IPS-18c (cell line): ENCODE data around the gene RAX2.

Experiments used
- H3K4me3 ChIP-seq: 2 replicates; pipeline ENCODE4 v1.7.0; 2013; ENCODE audit warnings: low read depth, mild to moderate bottlenecking, low read length, moderate library complexity; ENCODE audit not compliant: insufficient read depth
- H3K9me3 ChIP-seq: one replicate; pipeline ENCODE4 v1.6.1; 2013; ENCODE audit warnings: mild to moderate bottlenecking, low read length, moderate library complexity; ENCODE audit not compliant: control insufficient read depth, insufficient read depth

The RAX2 gene

DNA sequence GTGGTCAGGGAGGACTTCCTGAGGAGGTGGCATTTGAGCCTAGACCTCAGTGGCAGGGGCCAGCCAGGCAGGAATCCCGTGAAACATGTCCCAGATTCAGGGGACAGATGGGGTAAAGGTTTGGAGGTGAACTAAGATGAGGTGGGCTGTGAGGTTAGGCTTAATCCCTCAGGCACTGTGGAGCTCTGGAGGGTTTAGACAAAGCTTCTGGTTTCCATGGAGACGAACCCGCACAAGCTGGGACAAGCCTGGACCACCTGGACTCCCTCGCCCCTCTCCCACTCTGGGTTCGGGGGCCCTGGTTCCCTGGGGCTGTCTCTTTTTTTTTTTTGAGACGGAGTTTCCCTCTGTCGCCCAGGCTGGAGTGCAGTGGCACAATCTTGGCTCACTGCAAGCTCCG, 48.1 kb downstream of the RAX2 start:
- H3K4me3 ChIP-seq, result no peak overlapping the region
- H3K9me3 ChIP-seq, result no peaks in the 10 kb centered on the region

DNA sequence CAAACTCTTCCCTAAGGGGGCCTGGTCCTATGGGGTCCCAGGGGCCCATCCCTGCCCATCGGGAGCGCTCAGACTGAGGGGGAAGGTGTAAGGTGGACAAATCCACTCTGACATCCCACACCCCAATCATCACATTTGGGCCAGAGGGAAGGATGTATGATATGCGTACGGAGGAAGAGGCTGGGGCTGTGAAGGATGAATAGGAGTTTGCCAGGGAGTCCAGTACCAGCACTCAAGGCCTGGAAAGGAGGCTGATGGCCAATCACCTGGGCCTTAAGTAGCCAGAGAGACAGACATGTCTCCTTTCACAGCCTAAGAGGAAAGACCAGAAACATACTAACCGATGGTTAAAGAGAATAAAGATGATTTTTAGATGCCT, 48.9 kb downstream of the RAX2 start:
- Histone ChIP-seq H3K9me3 (no peaks in the 10 kb centered on the region), H3K4me3 (peak overlapping the region; percentile 36; the same call in 1 of the 2 replicates)

DNA sequence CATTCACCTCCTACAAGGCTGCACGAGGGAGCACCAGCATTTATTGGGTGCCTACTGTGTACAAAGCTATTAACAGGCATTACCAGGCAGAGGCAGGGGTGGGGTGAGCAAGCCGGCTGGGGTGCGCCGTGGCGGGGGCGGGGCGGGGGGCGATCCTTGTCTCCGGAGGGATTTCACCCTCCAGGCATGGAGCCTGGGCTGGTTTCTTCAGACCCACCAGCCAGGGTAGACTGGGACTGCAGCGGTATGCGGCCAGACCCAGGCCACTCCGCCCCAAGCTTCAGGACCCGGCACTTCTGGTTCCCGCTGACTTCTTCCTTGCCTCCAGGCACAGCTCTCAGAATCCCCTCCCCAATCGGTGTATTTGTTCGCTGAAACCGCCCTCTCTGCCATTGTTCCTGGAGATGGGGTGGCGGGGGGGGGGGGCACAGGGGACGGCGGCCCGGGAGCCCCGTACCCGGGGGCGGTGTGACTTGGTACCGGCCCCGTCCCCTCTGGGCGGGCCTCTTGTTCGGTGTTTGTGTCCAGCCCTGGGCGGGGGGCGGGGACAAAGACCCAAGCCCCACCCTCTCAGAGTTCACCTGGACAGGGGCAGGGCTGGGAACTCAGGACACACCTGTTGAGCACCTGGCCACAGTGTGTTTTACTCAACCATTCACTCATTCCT, 49.5 kb downstream of the RAX2 start:
- H3K4me3 ChIP-seq, result peak overlapping the region; percentile 74

DNA sequence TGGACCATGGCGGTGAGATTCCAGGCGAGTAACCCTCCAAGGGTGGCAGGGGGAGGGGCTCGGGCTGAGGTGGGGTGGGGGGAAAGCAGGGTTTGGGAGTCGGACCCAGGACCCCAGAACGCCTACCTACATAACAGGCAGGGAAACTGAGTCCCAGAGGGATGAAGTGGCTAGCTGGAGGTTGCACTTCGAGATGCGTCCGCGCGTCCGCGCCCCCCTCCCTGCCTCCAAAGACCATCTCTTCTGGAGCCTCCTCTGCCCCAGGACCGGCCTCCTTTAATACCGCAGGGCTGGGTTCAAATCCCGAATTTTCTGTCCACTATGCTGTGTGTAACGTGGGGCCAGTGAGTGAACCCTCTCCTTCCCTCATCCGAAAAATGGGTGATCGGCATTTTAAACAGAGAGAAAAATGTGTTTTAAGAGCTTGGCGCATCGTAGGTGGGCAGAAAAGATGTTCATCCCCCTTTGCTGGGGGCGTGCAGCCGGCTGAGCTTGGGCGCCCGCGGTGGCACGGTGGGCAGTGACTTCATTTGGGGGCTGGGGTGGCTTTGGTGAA, 50.1 kb downstream of the RAX2 start:
- peak overlapping the region; percentile 74 for H3K4me3 ChIP-seq

More for the DNA sequence above, 49.5 kb downstream of the RAX2 start:
- no peaks in the 10 kb centered on the region for H3K9me3 ChIP-seq

DNA sequence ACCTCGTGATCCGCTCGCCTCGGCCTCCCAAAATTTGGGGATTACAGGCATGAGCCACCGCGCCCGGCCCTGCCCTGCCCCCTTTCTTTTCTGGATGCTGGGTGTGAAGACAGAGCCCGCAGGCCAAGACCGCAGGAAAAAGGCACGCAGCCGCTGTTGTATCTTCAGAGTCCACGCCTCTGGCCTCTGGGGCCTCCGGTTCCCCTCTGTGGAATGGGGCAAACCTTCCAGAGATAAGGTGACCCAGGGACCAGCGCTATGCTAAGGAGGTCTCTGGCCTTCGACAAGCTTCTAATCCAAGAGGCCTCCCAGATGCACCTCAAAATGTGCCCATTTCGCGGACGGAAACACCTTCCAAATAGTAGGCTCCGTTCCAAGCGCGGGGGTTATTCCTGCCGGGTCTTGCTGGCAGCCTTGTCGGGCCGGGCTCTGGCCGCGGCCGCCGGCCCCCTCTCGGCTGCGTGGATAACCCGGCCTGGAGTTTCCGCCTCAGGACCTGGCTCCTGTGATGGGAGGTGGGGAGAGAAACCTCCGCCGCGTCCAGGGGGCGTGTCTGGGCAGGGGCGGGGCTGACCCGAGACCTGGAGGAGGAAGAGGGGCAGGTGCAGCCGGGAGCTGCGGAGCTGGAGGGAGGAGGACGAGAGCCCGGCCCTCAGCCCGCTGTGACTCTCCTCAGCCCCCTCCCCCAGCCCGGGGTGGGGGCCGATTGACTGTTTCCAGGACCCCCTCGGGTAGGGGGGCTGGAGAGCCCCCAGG, 50.7 kb downstream of the RAX2 start:
- Histone ChIP-seq H3K4me3 (peak overlapping the region; percentile 74), H3K9me3 (no peaks in the 10 kb centered on the region)

More for the DNA sequence above, 50.1 kb downstream of the RAX2 start:
- no peaks in the 10 kb centered on the region for H3K9me3 ChIP-seq

DNA sequence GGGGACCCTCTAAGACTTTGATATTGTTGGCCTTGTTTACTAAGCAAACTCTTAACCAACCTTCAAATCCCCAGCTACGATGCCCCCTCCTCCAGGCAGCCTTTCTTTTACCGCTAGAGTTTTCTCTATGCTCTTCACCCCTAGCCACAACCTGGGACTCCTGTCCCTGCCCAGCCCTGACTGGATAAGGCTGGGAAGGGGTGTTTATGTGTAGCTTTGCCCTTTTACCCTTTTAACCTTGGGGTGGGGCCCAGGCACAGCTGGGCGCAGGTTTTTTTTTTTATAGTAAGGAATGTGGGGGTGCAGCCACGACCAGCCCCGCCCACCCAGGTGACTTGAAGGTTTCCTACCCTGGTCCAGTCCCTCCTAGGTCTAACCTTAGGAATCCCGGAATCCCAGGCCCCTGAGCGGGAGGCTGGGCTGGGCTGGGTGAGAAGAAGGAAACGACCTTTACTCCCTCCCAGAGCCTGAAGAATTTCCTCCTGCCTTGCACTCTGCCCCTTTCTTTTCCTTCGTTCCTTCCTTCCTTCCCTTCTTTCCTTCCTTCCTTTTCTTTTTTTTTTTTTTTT, 51.6 kb downstream of the RAX2 start:
- no peak overlapping the region for H3K4me3 ChIP-seq

DNA sequence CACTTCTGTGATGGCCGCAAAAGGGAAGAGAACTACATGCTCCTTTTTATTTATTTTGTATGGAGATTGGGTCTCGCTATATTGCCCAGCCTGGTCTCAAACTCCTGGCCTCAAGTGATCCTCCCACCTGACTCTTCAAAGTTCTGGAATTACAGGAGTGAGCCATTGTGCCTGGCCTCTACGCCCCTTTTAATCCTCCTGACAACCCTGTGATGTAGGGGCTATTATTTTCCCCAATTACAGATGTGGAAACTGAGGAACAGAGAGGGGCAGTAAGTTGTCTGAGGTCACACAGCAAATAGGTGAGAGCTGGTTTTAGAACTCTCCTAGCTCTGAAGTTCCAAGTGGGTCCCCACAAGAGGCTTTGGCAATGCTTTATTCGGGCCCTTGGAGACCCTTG, 52.2 kb downstream of the RAX2 start:
- H3K4me3 ChIP-seq, result no peak overlapping the region
- no peaks in the 10 kb centered on the region for H3K9me3 ChIP-seq

More for the DNA sequence above, 51.6 kb downstream of the RAX2 start:
- H3K9me3 ChIP-seq, result no peaks in the 10 kb centered on the region
